ENCODE measurements around the gene SORCS2.

Gene SORCS2

GRCh38 chr4:7773401-7774180, 581.3 kb downstream of the SORCS2 start:
- DNase-seq (ENCODE audit: low read depth), result no peak
- TF ChIP-seq CTCF (conservative IDR thresholded peaks at IDR 0.05; ENCODE audit: low read depth, low read length), result no peak

GRCh38 chr4:7774301-7775294, 582.3 kb downstream of the SORCS2 start:
- H3K4me3 ChIP-seq (ENCODE audit: low read depth, low read length), result no peak overlapping the region
- no peak for TF ChIP-seq CTCF (conservative IDR thresholded peaks at IDR 0.05; ENCODE audit: low read depth, low read length)
- DNase-seq (ENCODE audit: low read depth), result no peak

More at GRCh38 chr4:7773401-7774180, 581.3 kb downstream of the SORCS2 start:
- H3K4me3 ChIP-seq (ENCODE audit: low read depth, low read length), result no peak overlapping the region

GRCh38 chr4:7775396-7775795, 583.1 kb downstream of the SORCS2 start:
- no peak for TF ChIP-seq CTCF (conservative IDR thresholded peaks at IDR 0.05; ENCODE audit: low read depth, low read length)
- H3K4me3 ChIP-seq (ENCODE audit: low read depth, low read length), result no peak overlapping the region
- DNase-seq (ENCODE audit: low read depth), result no peak

- H3K4me3 ChIP-seq (ENCODE audit: low read depth, low read length), result no peak overlapping the region
- no peak for TF ChIP-seq CTCF (conservative IDR thresholded peaks at IDR 0.05; ENCODE audit: low read depth, low read length)
- DNase-seq (ENCODE audit: low read depth), result no peak
Observed at GRCh38 chr4:7777017-7777710, 584.8 kb downstream of the SORCS2 start.

- no peak for TF ChIP-seq CTCF (conservative IDR thresholded peaks at IDR 0.05; ENCODE audit: low read depth, low read length)
- peak overlapping the region; percentile 39 for H3K4me3 ChIP-seq (ENCODE audit: low read depth, low read length)
- peak; percentile 79 for DNase-seq (ENCODE audit: low read depth)
Observed at GRCh38 chr4:7777871-7778509, 585.7 kb downstream of the SORCS2 start.

All from choroid plexus epithelial cell (primary cell).